Stimulated activated CD8-positive, alpha-beta memory T cell treated with anti-CD3 and anti-CD28 coated beads, Interleukin-15, amount 100 ng/mL, for 1 hour (primary cell): ENCODE measurements around the gene ELP6.
"Not testable (repeated sequence)": the region's sequence is repeated elsewhere in the genome, so short reads cannot be mapped to it uniquely, and the experiment has no call there.

Source experiments
- DNase-seq: peaks from one replicate; pipeline ENCODE4 v3.0.0-alpha.2; 2020; ENCODE audit warnings: low read depth

ELP6 gene

GRCh38 chr3:47512416-47513124, 942 bp downstream of the ELP6 start:
- no peak for DNase-seq

- not testable (repeated sequence) for DNase-seq
These were observed 8.2 kb downstream of the ELP6 start for GRCh38 chr3:47505267-47505666.

DNA sequence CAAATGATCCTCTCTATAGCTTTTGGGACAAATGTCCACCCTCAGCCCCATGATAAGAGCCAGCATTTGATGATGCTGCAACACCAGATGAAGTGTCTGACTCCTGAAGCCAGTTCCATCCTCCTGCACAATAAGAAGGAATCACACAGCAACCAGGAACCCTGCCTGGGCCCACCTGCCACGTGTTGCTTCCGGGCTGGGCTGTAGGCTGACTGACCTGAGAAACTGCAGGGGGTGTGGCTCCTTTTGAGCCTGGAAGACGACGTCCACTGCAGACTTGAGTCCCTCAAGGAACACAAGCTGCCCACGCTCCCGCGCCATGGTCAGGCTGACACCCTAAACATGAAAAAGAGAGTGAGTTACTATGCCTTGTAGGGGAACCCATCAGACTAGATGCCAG, 9.4 kb downstream of the ELP6 start:
- DNase-seq: no peak

- DNase-seq: no peak
These were observed 10.5 kb downstream of the ELP6 start for GRCh38 chr3:47503033-47503432.

GRCh38 chr3:47496892-47497291, 16.6 kb downstream of the ELP6 start:
- DNase-seq: no peak

GRCh38 chr3:47495886-47496285, 17.6 kb downstream of the ELP6 start:
- DNase-seq: no peak

GRCh38 chr3:47495111-47495510, 18.4 kb downstream of the ELP6 start:
- no peak for DNase-seq

- no peak for DNase-seq
These were observed 21.7 kb downstream of the ELP6 start for GRCh38 chr3:47491777-47492176.

- DNase-seq: no peak
These were observed 22.3 kb downstream of the ELP6 start for GRCh38 chr3:47491186-47491585.

DNA sequence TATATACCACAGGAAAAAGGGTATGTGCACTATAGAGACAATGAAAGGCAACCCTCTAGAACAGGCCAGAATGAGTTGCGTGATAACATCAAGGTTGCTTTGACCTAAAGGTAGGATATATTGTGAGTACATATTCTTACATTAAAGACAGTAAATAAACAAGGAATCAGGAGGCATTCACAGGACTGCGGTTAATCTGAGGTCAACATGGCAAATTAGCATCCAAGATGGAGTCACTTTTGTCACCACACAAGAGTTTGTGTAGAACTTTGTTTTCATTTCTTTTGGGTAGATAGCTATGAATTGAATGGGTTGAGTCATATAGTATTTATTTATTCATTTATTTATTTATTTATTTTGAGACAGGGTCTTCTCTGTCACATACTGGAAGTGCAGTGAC, 26.2 kb downstream of the ELP6 start:
- DNase-seq: no peak

- DNase-seq: no peak
These were observed 27.7 kb downstream of the ELP6 start for GRCh38 chr3:47485812-47486211.

DNA sequence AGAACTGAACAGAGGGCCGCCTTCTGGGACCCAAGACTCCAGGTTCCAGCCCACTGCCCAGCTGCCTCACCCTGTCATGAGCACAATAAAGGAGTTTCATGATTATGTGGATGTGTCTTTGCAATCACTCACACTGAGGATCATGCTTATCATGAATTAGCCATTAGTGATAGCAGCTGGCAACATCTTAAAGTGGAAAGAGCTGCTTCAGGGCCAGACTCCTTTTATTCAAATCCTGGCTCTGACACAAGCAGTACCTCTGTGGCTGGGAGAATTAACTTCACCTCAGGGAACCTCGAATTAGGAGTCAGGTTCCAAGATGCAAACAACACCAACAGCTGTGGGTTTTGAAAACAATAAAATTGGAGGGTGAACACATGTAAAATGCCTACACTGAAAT, 31.1 kb downstream of the ELP6 start:
- DNase-seq: no peak

- not testable (repeated sequence) for DNase-seq
These were observed 31.7 kb downstream of the ELP6 start for GRCh38 chr3:47481763-47482162.

DNA sequence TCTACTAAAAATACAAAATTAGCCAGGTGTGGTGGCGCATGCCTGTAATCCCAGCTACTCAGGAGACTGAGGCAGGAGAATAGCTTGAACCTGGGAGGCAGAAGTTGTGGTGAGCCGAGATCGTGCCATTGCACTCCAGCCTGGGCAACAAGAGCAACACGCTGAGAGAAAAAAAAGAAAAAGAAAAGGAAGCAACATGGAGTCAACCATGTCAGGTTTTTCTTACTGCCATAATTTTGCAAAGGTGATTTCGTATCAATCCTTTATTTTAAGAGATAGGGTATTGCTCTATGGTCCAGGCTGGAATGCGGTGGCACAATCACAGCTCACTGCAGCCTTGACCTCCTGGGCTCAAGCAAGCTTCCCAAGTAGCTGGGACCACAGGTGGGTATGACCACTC, 33.2 kb downstream of the ELP6 start:
- not testable (repeated sequence) for DNase-seq

DNA sequence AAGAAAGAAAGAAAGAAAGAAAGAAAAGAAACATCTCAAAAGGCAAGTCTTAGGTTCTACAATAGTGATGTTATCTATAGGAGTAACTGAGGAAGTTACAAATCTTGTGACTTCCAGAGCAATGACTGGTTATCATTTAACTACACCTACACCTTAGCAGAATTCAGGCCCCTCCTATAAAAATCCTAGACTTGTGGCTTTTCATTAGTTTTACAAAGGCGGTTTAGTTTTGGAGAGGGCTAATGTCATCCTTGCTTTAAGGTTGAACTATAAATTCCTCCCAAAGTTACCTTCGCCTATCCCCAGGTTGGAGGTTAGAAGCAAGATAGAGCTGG, 33.7 kb downstream of the ELP6 start:
- DNase-seq: no peak

DNA sequence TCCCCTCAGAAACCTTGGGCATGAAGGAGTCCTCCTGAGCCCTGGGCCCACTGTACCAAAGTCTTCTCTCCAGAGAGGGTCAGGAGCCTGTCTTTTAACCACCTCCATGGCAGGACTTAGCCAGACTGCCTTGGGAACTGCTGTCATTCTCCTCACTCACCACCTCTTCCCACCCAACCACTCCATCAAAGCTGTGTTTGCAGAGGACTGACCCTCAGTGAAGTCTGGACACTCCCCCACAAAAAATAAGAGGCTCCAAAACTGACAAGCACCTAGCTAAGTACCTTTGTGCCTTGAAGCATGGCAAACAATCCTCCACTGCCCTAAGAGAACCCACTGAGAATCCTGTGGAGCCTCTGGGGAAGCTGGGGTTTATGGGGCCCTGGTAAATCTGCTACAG, 35.5 kb downstream of the ELP6 start:
- DNase-seq: no peak

GRCh38 chr3:47476644-47477199, 36.8 kb downstream of the ELP6 start:
- DNase-seq: no peak

- no peak for DNase-seq
These were observed 37.2 kb downstream of the ELP6 start for GRCh38 chr3:47476330-47476626.

- peak; percentile 95 for DNase-seq
These were observed 37.8 kb downstream of the ELP6 start, which contains the start of gene SCAP for GRCh38 chr3:47475570-47476329. Gene SCAP (minus strand): TSS chr3:47475941. CDS start chr3:47442993, 32,948 bp downstream.

DNA sequence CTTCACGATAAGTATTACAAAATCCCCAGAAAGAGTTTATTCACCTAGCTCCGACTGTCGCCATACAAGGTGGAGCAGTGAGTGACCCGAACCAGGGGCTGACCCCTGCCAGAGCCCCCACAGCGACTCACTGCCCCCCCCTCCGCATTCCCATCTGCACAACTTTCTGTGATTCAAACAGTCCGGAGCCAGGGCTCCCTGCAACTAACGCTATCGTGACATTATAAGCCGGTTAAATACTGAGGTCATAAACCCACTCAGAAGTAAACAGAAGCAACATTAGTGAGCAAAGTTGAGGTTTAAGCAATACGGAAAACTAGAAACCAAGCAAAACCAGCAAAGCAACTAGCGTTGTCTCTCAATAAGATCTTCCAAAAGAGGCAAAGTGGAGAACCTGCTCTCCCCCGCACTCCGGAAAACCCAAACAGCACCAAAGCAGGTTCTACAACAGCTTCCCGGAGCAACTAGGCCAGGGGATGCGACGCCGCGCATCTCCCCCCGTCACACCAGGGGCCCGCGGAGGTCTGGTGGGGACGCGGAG, 38.4 kb downstream of the ELP6 start:
- DNase-seq: no peak

GRCh38 chr3:47473391-47473790, 40.1 kb downstream of the ELP6 start:
- no peak for DNase-seq

DNA sequence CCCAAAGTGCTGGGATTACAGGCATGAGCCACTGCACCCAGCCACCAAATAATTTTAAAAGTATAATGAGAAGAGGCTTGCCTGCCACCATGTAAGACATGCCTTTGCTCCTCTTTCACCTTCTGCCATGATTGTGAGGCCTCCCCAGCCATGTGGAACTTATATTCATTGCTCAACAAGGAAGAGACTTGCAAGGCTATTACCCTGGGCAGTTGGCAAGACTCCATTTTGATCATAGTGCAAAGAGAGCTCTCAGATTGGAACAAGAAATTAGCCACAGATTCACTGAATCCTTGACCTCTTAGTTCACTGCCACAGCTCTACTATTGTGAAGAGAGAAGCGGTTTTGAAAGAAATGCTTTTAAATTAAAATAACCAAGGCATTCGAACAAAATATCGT, 43.9 kb downstream of the ELP6 start:
- DNase-seq: no peak

DNA sequence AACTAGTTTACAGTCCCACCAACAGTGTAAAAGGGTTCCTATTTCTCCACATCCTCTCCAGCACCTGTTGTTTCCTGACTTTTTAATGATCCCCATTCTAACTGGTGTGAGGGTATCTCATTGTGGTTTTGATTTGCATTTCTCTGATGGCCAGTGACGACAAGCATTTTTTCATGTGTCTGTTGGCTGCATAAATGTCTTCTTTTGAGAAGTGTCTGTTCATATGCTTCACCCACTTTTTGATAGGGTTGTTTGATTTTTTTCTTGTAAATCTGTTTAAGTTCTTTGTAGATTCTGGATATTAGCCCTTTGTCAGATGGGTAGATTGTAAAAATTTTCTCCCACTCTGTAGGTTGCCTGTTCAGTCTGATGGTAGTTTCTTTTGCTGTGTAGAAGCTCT, 45.2 kb downstream of the ELP6 start:
- not testable (repeated sequence) for DNase-seq
